NCI-H2227 treated with DMSO at 0.1 percent for 48 hours (cell line): ENCODE results near the gene HBEGF.

Experiments
- DNase-seq: peaks from one replicate; lab custom pipeline; 2025; lab: John Stamatoyannopoulos, UW

HBEGF gene

GRCh38 chr5:140336388-140336787, 10.0 kb downstream of the HBEGF start:
- no peak for DNase-seq

GRCh38 chr5:140331638-140332037, 14.8 kb downstream of the HBEGF start:
- DNase-seq: no peak

GRCh38 chr5:140329739-140330481, 16.5 kb downstream of the HBEGF start:
- no peak for DNase-seq

- no peak for DNase-seq
Measured at GRCh38 chr5:140328036-140328764, 18.2 kb downstream of the HBEGF start.

GRCh38 chr5:140327589-140327988, 18.8 kb downstream of the HBEGF start:
- DNase-seq: no peak

GRCh38 chr5:140325486-140325885, 20.9 kb downstream of the HBEGF start:
- DNase-seq: no peak

GRCh38 chr5:140324617-140325241, 21.7 kb downstream of the HBEGF start:
- no peak for DNase-seq

- no peak for DNase-seq
Measured at GRCh38 chr5:140324041-140324600, 22.3 kb downstream of the HBEGF start.

- DNase-seq: no peak
Measured at GRCh38 chr5:140322751-140323731, 23.4 kb downstream of the HBEGF start.

- no peak for DNase-seq
Measured at GRCh38 chr5:140321796-140322195, 24.6 kb downstream of the HBEGF start.

- no peak for DNase-seq
Measured at GRCh38 chr5:140319833-140320232, 26.6 kb downstream of the HBEGF start.

GRCh38 chr5:140318792-140319191, 27.6 kb downstream of the HBEGF start:
- DNase-seq: no peak

GRCh38 chr5:140317859-140318258, 28.5 kb downstream of the HBEGF start:
- no peak for DNase-seq

GRCh38 chr5:140312791-140313189, 33.6 kb downstream of the HBEGF start:
- DNase-seq: no peak

- no peak for DNase-seq
Measured at GRCh38 chr5:140312067-140312790, 34.2 kb downstream of the HBEGF start.

GRCh38 chr5:140311011-140311467, 35.4 kb downstream of the HBEGF start:
- DNase-seq: no peak

- DNase-seq: no peak
Measured at GRCh38 chr5:140310434-140310833, 36.0 kb downstream of the HBEGF start.

GRCh38 chr5:140309706-140310249, 36.6 kb downstream of the HBEGF start:
- no peak for DNase-seq

- no peak for DNase-seq
Measured at GRCh38 chr5:140305471-140305870, 40.9 kb downstream of the HBEGF start.

- DNase-seq: no peak
Measured at GRCh38 chr5:140303966-140304365, 42.4 kb downstream of the HBEGF start.
